M059J (cell line): Measurements from ENCODE around the gene PUDP. TPM values are rescaled to one million over a fixed set of nuclear protein-coding genes. Genes with fewer than 3 reads are reported as not detected.
"Not testable (repeated sequence)": the region's sequence is repeated elsewhere in the genome, so short reads cannot be mapped to it uniquely, and the experiment has no call there.

Experiments used
- DNase-seq: peaks from one replicate; pipeline ENCODE4 v3.0.0-alpha.2; 2012; ENCODE audit warnings: low read depth
- total RNA-seq: library from RNA; depleted of rRNA; stranded (reverse); fragments of >200 nt; shearing (Covaris generic); gene quantifications from 2 replicates; pipeline ENCODE4 v1.2.3, GENCODE V29; 2014

Gene PUDP
- total RNA-seq, 1 experiment from 2014 or later = 11.7 TPM

- DNase-seq = no peak
These were observed 37.8 kb downstream of the PUDP start for GRCh38 chrX:7109838-7110793.

- DNase-seq = no peak
These were observed 38.9 kb downstream of the PUDP start for GRCh38 chrX:7109049-7109531.

GRCh38 chrX:7108030-7108429 is 39.9 kb downstream of the PUDP start:
- no peak for DNase-seq

GRCh38 chrX:7106649-7107048 is 41.3 kb downstream of the PUDP start:
- DNase-seq = no peak

GRCh38 chrX:7102119-7102518 is 45.8 kb downstream of the PUDP start:
- DNase-seq = no peak

GRCh38 chrX:7100022-7100421 is 47.9 kb downstream of the PUDP start:
- DNase-seq = no peak

GRCh38 chrX:7095657-7096056 is 52.3 kb downstream of the PUDP start:
- not testable (repeated sequence) for DNase-seq

GRCh38 chrX:7093305-7093704 is 54.6 kb downstream of the PUDP start:
- no peak for DNase-seq

- DNase-seq = no peak
These were observed 55.4 kb downstream of the PUDP start for GRCh38 chrX:7092543-7092942.

- DNase-seq = no peak
These were observed 56.0 kb downstream of the PUDP start for GRCh38 chrX:7091923-7092322.

- DNase-seq = no peak
These were observed 57.3 kb downstream of the PUDP start for GRCh38 chrX:7090641-7091040.

- DNase-seq = no peak
These were observed 58.9 kb downstream of the PUDP start for GRCh38 chrX:7088968-7089615.

- DNase-seq = peak; percentile 28
These were observed 61.6 kb downstream of the PUDP start for GRCh38 chrX:7086384-7086783.

- DNase-seq = no peak
These were observed 62.1 kb downstream of the PUDP start for GRCh38 chrX:7085879-7086278.

GRCh38 chrX:7084841-7085240 is 63.1 kb downstream of the PUDP start:
- DNase-seq = no peak

- peak; percentile 96 for DNase-seq
These were observed 64.2 kb downstream of the PUDP start for GRCh38 chrX:7083468-7084396.

- no peak for DNase-seq
These were observed 64.9 kb downstream of the PUDP start for GRCh38 chrX:7083021-7083420.

GRCh38 chrX:7082556-7082955 is 65.4 kb downstream of the PUDP start:
- no peak for DNase-seq

GRCh38 chrX:7077241-7078230 is 70.4 kb downstream of the PUDP start:
- no peak for DNase-seq

- no peak for DNase-seq
These were observed 71.7 kb downstream of the PUDP start for GRCh38 chrX:7076245-7076661.

GRCh38 chrX:7074908-7075204 is 73.1 kb downstream of the PUDP start:
- DNase-seq = no peak
